Hepatocyte (in vitro differentiated cells): ENCODE data around the gene KIF5B. TPM values are rescaled to one million over a fixed set of nuclear protein-coding genes. Genes with fewer than 3 reads are reported as not detected.
A peak's percentile ranks its signal among the peaks of the same experiment; 100 is the strongest.

Source experiments
- DNase-seq: peaks from one replicate; pipeline ENCODE4 v3.0.0-alpha.2; 2016; ENCODE audit warnings: low spot score
- H2AFZ ChIP-seq: fragments of 200-600 bp; sonication (generic); 2 replicates; pipeline ENCODE4 v1.6.0; 2016; ENCODE audit warnings: antibody characterized with exemption, mild to moderate bottlenecking
- H3K27ac ChIP-seq: fragments of 200-600 bp; sonication (generic); 2 replicates; pipeline ENCODE4 v1.5.1; 2016; ENCODE audit warnings: mild to moderate bottlenecking
- H3K27me3 ChIP-seq: fragments of 200-600 bp; sonication (generic); 2 replicates; pipeline ENCODE4 v1.6.1; 2016
- H3K36me3 ChIP-seq: fragments of 200-600 bp; sonication (generic); replicated peaks from 2 replicates; pipeline ENCODE4 v1.5.1; 2016; ENCODE audit warnings: low read depth; ENCODE audit not compliant: insufficient read depth
- H3K4me1 ChIP-seq: fragments of 200-600 bp; sonication (generic); 2 replicates; pipeline ENCODE4 v1.5.1; 2016; ENCODE audit warnings: mild to moderate bottlenecking, moderate library complexity; ENCODE audit not compliant: insufficient read depth
- H3K4me2 ChIP-seq: fragments of 200-600 bp; sonication (generic); 2 replicates; pipeline ENCODE4 v1.6.0; 2016
- H3K4me3 ChIP-seq: fragments of 200-600 bp; sonication (generic); 2 replicates; pipeline ENCODE4 v1.5.1; 2016; ENCODE audit warnings: mild to moderate bottlenecking
- H3K79me2 ChIP-seq: fragments of 200-600 bp; sonication (generic); 2 replicates; pipeline ENCODE4 v1.6.0; 2017; ENCODE audit warnings: mild to moderate bottlenecking
- H3K9me2 ChIP-seq: fragments of 200-600 bp; sonication (generic); replicated peaks from 2 replicates; pipeline ENCODE4 v1.6.0; 2017; ENCODE audit warnings: mild to moderate bottlenecking; ENCODE audit not compliant: insufficient read depth
- H3K9me3 ChIP-seq: fragments of 200-600 bp; sonication (generic); 2 replicates; pipeline ENCODE4 v1.5.1; 2016; ENCODE audit warnings: low read depth, mild to moderate bottlenecking
- H4K20me1 ChIP-seq: fragments of 200-600 bp; sonication (generic); 2 replicates; pipeline ENCODE4 v1.6.0; 2016; ENCODE audit warnings: mild to moderate bottlenecking; ENCODE audit not compliant: insufficient read depth, poor library complexity, severe bottlenecking
- CTCF ChIP-seq: fragments of 200-600 bp; sonication (generic); IDR thresholded peaks from 2 replicates; pipeline ENCODE4 v1.5.1; 2016; ENCODE audit warnings: antibody characterized with exemption, mild to moderate bottlenecking; ENCODE audit not compliant: poor library complexity
- EZH2 ChIP-seq: fragments of 200-600 bp; sonication (generic); IDR thresholded peaks from 2 replicates; pipeline ENCODE4 v1.6.1; 2016; ENCODE audit warnings: antibody characterized with exemption, mild to moderate bottlenecking, borderline replicate concordance
- EZH2phosphoT487 ChIP-seq: fragments of 200-600 bp; sonication (generic); IDR thresholded peaks from one replicate; pipeline ENCODE4 v1.6.1; 2018; ENCODE audit warnings: antibody characterized with exemption, mild to moderate bottlenecking, low read depth, moderate library complexity; ENCODE audit not compliant: unreplicated experiment, severe bottlenecking
- WGBS: methylation state at CpG from one replicate; pipeline ENCODE4 v1.1.6; 2016; ENCODE audit warnings: low lambda C conversion rate; ENCODE audit errors: missing lambda C conversion rate; 5-methylcytosine and 5-hydroxymethylcytosine counted together
- polyA plus RNA-seq: library from polyadenylated mRNA; unstranded; fragments of >200 nt; fragmentation: Nextera tagmentation; extraction: Ambion mirVana; gene quantifications from 2 replicates; pipeline ENCODE4 v1.2.1, GENCODE V29; 2016
- small RNA-seq: library from RNA; depleted of rRNA; stranded (forward); fragments of <200 nt; gene quantifications from one replicate; pipeline ENCODE3, GENCODE V24; 2014
- total RNA-seq: library from RNA; depleted of rRNA; stranded (reverse); fragments of >200 nt; gene quantifications from 2 replicates; pipeline ENCODE4 v1.2.3, GENCODE V29; 2014

Gene KIF5B
- total and polyA plus RNA-seq, 2 experiments from 2014 or later = 51.6 to 141 TPM

GRCh38 chr10:31959461-31960173 lies 96.6 kb downstream of the KIF5B start:
- no peak for TF ChIP-seq CTCF
- TF ChIP-seq EZH2 = no peak
- no peak for TF ChIP-seq EZH2phosphoT487
- H3K4me2 ChIP-seq = no peak overlapping the region
- no peak for DNase-seq
- H3K9me3 ChIP-seq = no peaks in the 10 kb centered on the region
- peak overlapping the region; percentile 25 for H3K27ac ChIP-seq
- no peak overlapping the region for H2AFZ ChIP-seq
- H3K79me2 ChIP-seq = no peaks in the 10 kb centered on the region
- 61% methylated on average over 3 of the region's 3 CpGs for WGBS
- no peaks in the 10 kb centered on the region for H4K20me1 ChIP-seq
- no peaks in the 10 kb centered on the region for H3K36me3 ChIP-seq
- H3K27me3 ChIP-seq = no peaks in the 10 kb centered on the region
- no peaks in the 10 kb centered on the region for H3K9me2 ChIP-seq
- H3K4me1 ChIP-seq = peaks cover 14% of the 10 kb centered on the region
- no peak overlapping the region for H3K4me3 ChIP-seq

Small RNA genes lying within 50 kb of the gene (small RNA-seq; reads per million reads assigned to genes)
- gene RF00019 (not detected), gene RN7SL825P (not detected)

Other genes with a start within 250 kb of the KIF5B start
- gene ARHGAP12, start 127.6 kb downstream of the KIF5B start, total RNA-seq = 55.6 and 56.8 TPM in 2 replicates
- gene ARHGAP12, start 127.6 kb downstream of the KIF5B start, polyA plus RNA-seq = 14.9 and 16.4 TPM in 2 replicates